HepG2 (cell line): ENCODE measurements around the gene CAVIN3. TPM values are rescaled to one million over a fixed set of nuclear protein-coding genes. Genes with fewer than 3 reads are reported as not detected.

Experiments
- ATAC-seq: fragments of 200-7000 bp; cut with Tn5 transposase; 3 replicates; pipeline ENCODE4 v1.9.1; 2020; ENCODE audit warnings: mild to moderate bottlenecking, moderate library complexity
- BruUV-seq: library from RNA; stranded (reverse); fragments of 400-500 nt; replicated peaks from 2 replicates; lab custom pipeline; 2021; lab: Mats Ljungman, UMichigan
- CTCF ChIA-PET: fragments of 300-600 bp; formaldehyde crosslinking; extraction: SDS; loops from one replicate; lab custom pipeline; 2021; ENCODE audit warnings: low total read pairs, inconsistent platforms, low intra/inter-chr PET ratio; lab: Yijun Ruan, JAX
- POLR2A ChIA-PET: fragments of 350-600 bp; sonication (Branson Sonifier 250); formaldehyde crosslinking; loops from one replicate; lab custom pipeline; 2020; ENCODE audit warnings: antibody characterized with exemption, inconsistent platforms; lab: Yijun Ruan, JAX
- DNase-seq: peaks from one replicate; pipeline ENCODE4 v3.0.0-alpha.2; 2015; ENCODE audit warnings: low spot score
- FAIRE-seq: peaks from 3 replicates; lab custom pipeline; 2011; peaks lifted over from hg19 to GRCh38; lab: Jason Lieb, UNC
- H2AFZ ChIP-seq: one replicate; pipeline ENCODE4 v1.6.1; 2011; ENCODE audit warnings: low read length, inconsistent platforms
- H3K27ac ChIP-seq: fragments of 300-600 bp; 3 replicates; pipeline ENCODE4 v1.8.0; 2011; ENCODE audit warnings: mixed run types, mild to moderate bottlenecking, mixed read lengths, low read length, inconsistent platforms; ENCODE audit not compliant: insufficient read depth; ENCODE audit errors: extremely low read length
- H3K27me3 ChIP-seq, 2 experiments: fragments of 200-600 bp in 1 of 2; 2 replicates in 1 of 2; 3 replicates in 1 of 2; pipeline versions ENCODE4 v1.6.0 to v1.8.0; 2011; ENCODE audit warnings: low read length in 2 of 2, mild to moderate bottlenecking in 2 of 2, moderate library complexity in 2 of 2, inconsistent platforms in 1 of 2; ENCODE audit not compliant: insufficient read depth in 2 of 2, control insufficient read depth in 1 of 2
- H3K36me3 ChIP-seq, 2 experiments: fragments of 200-600 bp in 1 of 2; replicated peaks in 1 of 2; 2 replicates in 1 of 2; 3 replicates in 1 of 2; pipeline versions ENCODE4 v1.5.1 to v1.8.0; 2011; ENCODE audit warnings: low read length in 2 of 2, inconsistent platforms in 1 of 2; ENCODE audit not compliant: insufficient read depth in 2 of 2, control insufficient read depth in 1 of 2
- H3K4me1 ChIP-seq: 2 replicates; pipeline ENCODE4 v1.5.1; 2012; ENCODE audit warnings: low read length, inconsistent platforms; ENCODE audit not compliant: insufficient read depth
- H3K4me2 ChIP-seq: 2 replicates; pipeline ENCODE4 v1.6.0; 2011; ENCODE audit warnings: low read depth, low read length, inconsistent platforms
- H3K4me3 ChIP-seq, 3 experiments: fragments of 200-600 bp in 1 of 3; sonication (generic), shearing (Covaris generic) in 1 of 3; replicated peaks in 1 of 3; 2 replicates each; pipeline ENCODE4 v1.5.1; 2011 to 2016; ENCODE audit warnings: low read length in 3 of 3, inconsistent platforms in 2 of 3, low read depth in 2 of 3, mild to moderate bottlenecking in 2 of 3, control low read depth in 1 of 3, mixed read lengths in 1 of 3; ENCODE audit not compliant: insufficient read depth in 1 of 3
- H3K79me2 ChIP-seq: one replicate; pipeline ENCODE4 v1.6.1; 2011; ENCODE audit warnings: low read length, inconsistent platforms; ENCODE audit not compliant: insufficient read depth
- H3K9ac ChIP-seq: 2 replicates; pipeline ENCODE4 v1.6.0; 2011; ENCODE audit warnings: mild to moderate bottlenecking, low read depth, low read length, inconsistent platforms; ENCODE audit not compliant: insufficient read depth
- H3K9me3 ChIP-seq: 2 replicates; pipeline ENCODE4 v1.5.1; 2012; ENCODE audit warnings: mild to moderate bottlenecking, low read length
- H4K20me1 ChIP-seq: 2 replicates; pipeline ENCODE4 v1.6.0; 2011; ENCODE audit warnings: inconsistent platforms, mild to moderate bottlenecking, low read length, moderate library complexity; ENCODE audit not compliant: insufficient read depth
- ATF3 ChIP-seq: sonication (generic); formaldehyde crosslinking; IDR thresholded peaks from 2 replicates; pipeline ENCODE4 v1.4.0; 2020; ENCODE audit warnings: missing genetic modification reagents
- CREM ChIP-seq, 2 experiments: sonication (generic) in 1 of 2; formaldehyde crosslinking in 1 of 2; IDR thresholded peaks; 2 replicates each; pipeline versions ENCODE4 v1.4.0 to v1.6.1; 2016 to 2020; ENCODE audit warnings: antibody characterized with exemption in 1 of 2, mild to moderate bottlenecking in 1 of 2, missing genetic modification reagents in 1 of 2
- GTF2F1 ChIP-seq: fragments of 150-350 bp; IDR thresholded peaks from 2 replicates; pipeline ENCODE4 v1.6.1; 2014; ENCODE audit warnings: low read length
- HHEX ChIP-seq: IDR thresholded peaks from 2 replicates; pipeline ENCODE4 v1.6.1; 2016; ENCODE audit warnings: control low read depth
- MAFG ChIP-seq: sonication (generic); formaldehyde crosslinking; IDR thresholded peaks from 2 replicates; pipeline ENCODE4 v1.5.1; 2020; ENCODE audit warnings: mild to moderate bottlenecking, missing genetic modification reagents
- POGK ChIP-seq: sonication (generic); formaldehyde crosslinking; conservative IDR thresholded peaks from 2 replicates; pipeline ENCODE4 v1.8.0; 2022; ENCODE audit warnings: mild to moderate bottlenecking, moderate library complexity, missing genetic modification reagents
- SSRP1 ChIP-seq: IDR thresholded peaks from 2 replicates; pipeline ENCODE4 v1.6.1; 2016; ENCODE audit warnings: control low read depth
- TIGD3 ChIP-seq: sonication (generic); formaldehyde crosslinking; IDR thresholded peaks from 2 replicates; pipeline ENCODE4 v1.5.1; 2020; ENCODE audit warnings: mild to moderate bottlenecking, missing genetic modification reagents, borderline replicate concordance
- ZC3H13 ChIP-seq: sonication (generic); formaldehyde crosslinking; IDR thresholded peaks from 2 replicates; pipeline ENCODE4 v1.8.1; 2023; ENCODE audit warnings: mild to moderate bottlenecking, missing genetic modification reagents, moderate library complexity
- ZNF142 ChIP-seq: sonication (generic); formaldehyde crosslinking; IDR thresholded peaks from 2 replicates; pipeline ENCODE4 v1.4.0; 2020; ENCODE audit warnings: missing genetic modification reagents
- ZNF414 ChIP-seq: sonication (generic); formaldehyde crosslinking; IDR thresholded peaks from 2 replicates; pipeline ENCODE4 v1.5.0; 2020; ENCODE audit warnings: missing genetic modification reagents
- ZNF639 ChIP-seq: conservative IDR thresholded peaks from 2 replicates; pipeline ENCODE4 v1.6.1; 2018; ENCODE audit warnings: missing genetic modification reagents
- WGBS: methylation state at CpG from one replicate; pipeline ENCODE4 v1.1.6; 2017; ENCODE audit warnings: low lambda C conversion rate; 5-methylcytosine and 5-hydroxymethylcytosine counted together
- in situ Hi-C: cut with HindIII; loops from 2 replicates; pipeline ENCODE4 v1.10.0; 2017; ENCODE audit warnings: low pct_unique_long_range_greater_than_20kb; ENCODE audit not compliant: extremely low pct_ligation_motif_present
- intact Hi-C: fragments of 100-400 bp; cut with micrococcal nuclease; formaldehyde crosslinking; loops from one replicate; pipeline ENCODE4 v1.10.0; 2022; ENCODE audit not compliant: unreplicated experiment
- polyA plus RNA-seq, 8 experiments: library from polyadenylated mRNA; depleted of rRNA in 3 of 8; stranded (reverse) in 7 of 8; unstranded in 1 of 8; fragments of >200 nt; fragmentation: Illumina TruSeq in 4 of 8; extraction: Trizol in 4 of 8; gene quantifications; 2 replicates each; pipeline versions ENCODE4 v1.2.1 to v1.2.3, GENCODE V29; 2011 to 2016; ENCODE audit warnings: low read depth in 4 of 8, missing spikeins in 1 of 8, mixed read lengths in 1 of 8; ENCODE audit not compliant: insufficient read depth in 1 of 8
- total RNA-seq, 5 experiments: library from RNA; depleted of rRNA; stranded (reverse); fragments of >200 nt; fragmentation: Illumina TruSeq; extraction: Trizol; gene quantifications; 2 replicates each; pipeline ENCODE4 v1.2.3, GENCODE V29; 2016; ENCODE audit warnings: low read depth in 1 of 5

Gene CAVIN3
- total and polyA plus RNA-seq, 2 of the 13 experiments (the other 11 are each of a cell fraction or from before 2014, with no cell fraction given) = not detected

GRCh38 chr11:6333095-6333494 lies 12.8 kb upstream of the CAVIN3 start (continued):
- TF ChIP-seq ZNF639 (CRISPR knock-in tag) = no peak
- TF ChIP-seq MAFG (CRISPR knock-in tag) = no peak
- TF ChIP-seq ZNF414 (CRISPR knock-in tag) = no peak
- TF ChIP-seq TIGD3 (CRISPR knock-in tag) = no peak
- TF ChIP-seq HHEX (CRISPR knock-in tag) = no peak
- no peak for TF ChIP-seq CREM (IDR thresholded peaks at IDR 0.05)
- no peak for TF ChIP-seq CREM (CRISPR knock-in tag; IDR thresholded peaks at IDR 0.05)
- TF ChIP-seq ATF3 (CRISPR knock-in tag) = no peak

GRCh38 chr11:6332066-6332465 lies 11.8 kb upstream of the CAVIN3 start:
- DNase-seq (no peak), FAIRE-seq (no peak), ATAC-seq (no peak)
- H3K27ac ChIP-seq = no peak overlapping the region
- H3K27me3 ChIP-seq = peaks cover 0 to 6% of the 10 kb centered on the region in 2 experiments; a peak in 2 of 5 replicates
- H3K9ac ChIP-seq = no peak overlapping the region
- BruUV-seq = no TSS peak
- ChIA-PET CTCF (no interaction called here), POLR2A (no interaction called here)
- no peak overlapping the region for H3K4me3 ChIP-seq
- no peak overlapping the region for H2AFZ ChIP-seq
- no peak overlapping the region for H3K4me2 ChIP-seq
- in situ Hi-C loops = no loop called here
- no peaks in the 10 kb centered on the region for H3K79me2 ChIP-seq
- WGBS = 12% methylated on average over 5 of the region's 5 CpGs
- H3K9me3 ChIP-seq = no peaks in the 10 kb centered on the region
- H3K4me1 ChIP-seq = no peaks in the 10 kb centered on the region
- no peaks in the 10 kb centered on the region for H3K36me3 ChIP-seq
- H4K20me1 ChIP-seq = no peaks in the 10 kb centered on the region
- intact Hi-C loops = no loop called here
- TF ChIP-seq GTF2F1 (no peak), POGK (CRISPR knock-in tag) (no peak), ZC3H13 (CRISPR knock-in tag) (no peak), SSRP1 (CRISPR knock-in tag) (no peak), ZNF142 (no peak)
